Activated CD8-positive, alpha-beta T cell treated with anti-CD3 and anti-CD28 coated beads, Interleukin-2, amount 10 ng/mL, durations not matched to agents 7 days and 5 days (primary cell): ENCODE results near the gene CDA. TPM values are rescaled to one million over a fixed set of nuclear protein-coding genes. Genes with fewer than 3 reads are reported as not detected.

Experiments
- ATAC-seq: fragments of 150-1000 bp; cut with Tn5 transposase; one replicate; pipeline ENCODE4 v1.10.0; 2021; ENCODE audit warnings: moderate library complexity
- CTCF ChIA-PET: fragments of 350-600 bp; sonication (Branson Sonifier 250); formaldehyde crosslinking; loops from one replicate; lab custom pipeline; 2021; ENCODE audit warnings: antibody characterized with exemption; lab: Charles Lee
- POLR2A ChIA-PET: fragments of 350-600 bp; sonication (Branson Sonifier 250); formaldehyde crosslinking; loops from one replicate; lab custom pipeline; 2021; ENCODE audit warnings: antibody characterized with exemption; lab: Charles Lee
- DNase-seq: peaks from one replicate; pipeline ENCODE4 v3.0.0-alpha.2; 2020
- H3K27ac Mint-ChIP-seq: one replicate; pipeline ENCODE4 v1.8.0; 2021; ENCODE audit warnings: mild to moderate bottlenecking, mixed read lengths
- H3K27me3 Mint-ChIP-seq: one replicate; pipeline ENCODE4 v1.8.0; 2021; ENCODE audit warnings: low read depth, mixed read lengths
- H3K36me3 Mint-ChIP-seq: one replicate; pipeline ENCODE4 v1.8.0; 2021; ENCODE audit warnings: low read depth, mixed read lengths
- H3K4me1 Mint-ChIP-seq: one replicate; pipeline ENCODE4 v1.8.0; 2021; ENCODE audit warnings: low read depth, mixed read lengths
- H3K4me3 Mint-ChIP-seq: one replicate; pipeline ENCODE4 v1.8.0; 2021; ENCODE audit warnings: mild to moderate bottlenecking, mixed read lengths
- H3K9me3 Mint-ChIP-seq: one replicate; pipeline ENCODE4 v1.8.0; 2022; ENCODE audit warnings: mixed read lengths; ENCODE audit not compliant: insufficient read depth
- total RNA-seq, 2 experiments: library from RNA; stranded (reverse); gene quantifications; one replicate each; pipeline ENCODE4 v1.2.3, GENCODE V29; 2021

Gene CDA
- total RNA-seq, 2 experiments from 2014 or later = not detected

DNA sequence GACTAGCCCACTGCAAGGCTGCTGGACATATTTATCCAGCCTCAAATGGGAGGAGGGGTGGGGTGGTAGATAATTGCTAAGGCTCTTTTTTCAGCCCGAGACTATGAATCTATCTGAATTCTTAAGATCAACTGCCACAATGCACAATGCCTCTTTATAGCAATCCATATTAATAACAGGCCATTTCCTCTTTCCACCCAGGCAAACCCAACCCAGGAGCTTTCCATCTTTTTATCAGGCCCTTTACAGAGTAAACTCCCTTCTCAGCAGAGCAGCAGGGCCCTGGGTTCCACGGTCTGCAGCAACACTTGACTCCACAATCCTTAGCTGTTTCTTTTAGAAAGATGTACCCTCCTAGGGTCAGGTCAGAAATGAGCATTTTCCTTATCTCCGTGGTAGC lies 71.5 kb downstream of the CDA start:
- no peaks in the 10 kb centered on the region for H3K27me3 Mint-ChIP-seq
- H3K27ac Mint-ChIP-seq = peak overlapping the region; percentile 98
- H3K4me3 Mint-ChIP-seq = peak overlapping the region; percentile 100
- no peaks in the 10 kb centered on the region for H3K9me3 Mint-ChIP-seq
- no peak for ATAC-seq
- ChIA-PET POLR2A (interaction anchor here (0.7 to 1.2 kb wide), 2 partner anchors 14 to 24 kb away, joined by 3 to 5 read pairs; no protein-coding TSS in a partner anchor), CTCF (interaction anchor here (1.3 to 7.9 kb wide), 5 partner anchors 10 to 535 kb away, joined by 3 to 58 read pairs (median 5); partner anchors contain the start of genes CDA and PINK1)
- peaks cover 41% of the 10 kb centered on the region for H3K4me1 Mint-ChIP-seq
- H3K36me3 Mint-ChIP-seq = peaks cover 44% of the 10 kb centered on the region
- no peak for DNase-seq

DNA sequence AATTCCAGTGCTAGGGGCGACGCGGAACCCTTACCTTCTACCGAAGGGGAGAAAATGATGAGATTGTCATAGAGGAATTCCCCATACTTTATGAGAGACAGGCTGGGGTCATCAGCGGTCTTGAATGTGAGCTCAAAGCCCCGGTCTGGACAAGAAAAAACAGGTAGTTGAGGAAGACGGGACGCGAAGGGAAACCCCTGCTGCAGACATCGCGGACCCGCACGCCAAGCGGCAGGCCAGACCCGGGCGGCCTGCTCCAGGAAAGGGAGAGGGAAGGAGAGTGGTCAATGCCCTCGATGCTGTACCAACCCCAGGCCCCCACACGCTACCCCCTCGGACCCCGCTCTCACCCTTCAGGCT lies 71.9 kb downstream of the CDA start:
- Mint-ChIP-seq H3K27me3 (no peaks in the 10 kb centered on the region), H3K4me1 (peaks cover 44% of the 10 kb centered on the region), H3K36me3 (peaks cover 39% of the 10 kb centered on the region), H3K27ac (peak overlapping the region; percentile 98), H3K4me3 (peak overlapping the region; percentile 100), H3K9me3 (no peaks in the 10 kb centered on the region)
- ChIA-PET POLR2A (interaction anchor here (0.7 to 1.3 kb wide), 5 partner anchors 10 to 128 kb away, joined by 3 to 8 read pairs (median 5); partner anchors contain the start of gene HP1BP3), CTCF (interaction anchor here (0.9 to 7.9 kb wide), 8 partner anchors 10 to 137 kb away, joined by 3 to 58 read pairs (median 5); partner anchors contain the start of genes CDA and PINK1)
- DNase-seq (no peak), ATAC-seq (peak; percentile 9)

DNA sequence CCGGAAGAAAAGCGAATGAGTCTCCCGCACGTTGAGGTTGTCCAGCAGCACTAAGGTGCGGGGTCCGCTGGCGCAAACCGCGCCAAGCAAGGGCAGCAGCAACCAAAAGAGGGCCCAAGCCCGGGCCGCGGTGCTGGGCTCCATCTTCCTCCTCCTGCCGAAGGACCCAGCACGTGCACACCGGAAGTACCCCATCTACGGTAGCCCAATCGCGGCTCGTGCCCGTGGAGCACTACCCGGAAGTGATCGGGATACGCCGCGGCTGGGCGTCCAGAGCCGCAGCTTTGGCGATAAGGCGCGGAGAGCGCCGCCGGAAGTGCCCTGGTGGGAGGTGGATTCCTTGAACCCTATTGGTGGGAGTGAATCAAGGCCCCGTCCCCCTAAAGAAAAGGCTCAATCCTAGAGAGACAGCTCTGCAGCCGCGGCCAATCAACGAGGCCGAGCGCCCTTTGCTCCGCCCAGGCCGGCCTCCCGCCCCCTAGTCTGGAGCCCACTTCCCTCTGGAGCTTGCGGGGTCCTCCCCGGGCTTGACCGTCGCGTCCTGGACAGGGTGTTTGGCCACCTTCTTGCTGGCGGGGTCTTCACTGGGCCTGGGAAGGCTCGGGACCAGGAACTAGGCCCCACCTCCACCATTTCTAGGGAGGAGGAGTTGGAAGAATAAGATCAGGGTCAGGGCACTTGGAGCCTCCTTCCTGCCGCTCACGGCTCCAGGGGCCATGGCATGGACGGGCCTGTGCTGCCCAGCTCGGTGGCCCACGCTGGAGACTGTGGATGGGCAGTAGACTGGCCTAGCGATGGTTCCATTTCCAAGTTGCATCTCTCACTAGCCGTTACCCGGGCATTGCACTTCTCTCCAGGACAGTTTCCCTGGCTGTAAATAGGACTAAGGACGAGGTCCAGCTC lies 72.6 kb downstream of the CDA start, which contains the start of gene DDOST:
DDOST (minus strand) TSS at position 163 of the 903 bp plus-strand sequence; CDS start at position 144, 19 bp downstream.
- H3K4me1 Mint-ChIP-seq = peaks cover 44% of the 10 kb centered on the region
- ATAC-seq (peak; percentile 99), DNase-seq (peak; percentile 97)
- peak within 1 kb of the TSS; percentile 100 for H3K4me3 Mint-ChIP-seq
- H3K36me3 Mint-ChIP-seq = peaks cover 34% of the 10 kb centered on the region
- H3K9me3 Mint-ChIP-seq = no peaks in the 10 kb centered on the region
- H3K27ac Mint-ChIP-seq = peak within 1 kb of the TSS; percentile 98
- CTCF ChIA-PET = interaction anchor here (0.6 to 7.9 kb wide), 10 partner anchors 11 to 286 kb away, joined by 3 to 58 read pairs (median 4); partner anchors contain the start of genes CDA and PINK1
- POLR2A ChIA-PET = interaction anchor here (0.7 to 1.3 kb wide), 3 partner anchors 11 to 128 kb away, joined by 3 to 8 read pairs (median 5); partner anchors contain the start of gene HP1BP3
- no peaks in the 10 kb centered on the region for H3K27me3 Mint-ChIP-seq

DNA sequence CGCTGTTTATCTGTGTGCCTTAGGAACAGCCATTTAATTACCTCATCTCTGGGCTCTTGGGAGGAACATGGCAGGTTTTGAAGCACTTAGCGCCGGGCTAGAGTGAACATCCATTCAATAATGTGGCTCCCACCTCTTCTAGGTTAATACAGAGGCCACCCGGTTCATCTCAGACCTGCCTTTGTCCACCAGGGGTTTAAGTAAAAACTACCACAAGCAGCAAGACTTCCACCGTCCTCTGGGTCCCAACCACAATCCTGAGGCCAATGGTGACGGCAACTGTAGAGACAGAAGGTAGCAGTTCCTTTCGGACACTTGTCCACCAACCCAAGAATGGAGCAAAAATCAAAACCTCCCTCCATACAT lies 73.2 kb downstream of the CDA start:
- H3K27ac Mint-ChIP-seq = peak overlapping the region; percentile 98
- H3K27me3 Mint-ChIP-seq = no peaks in the 10 kb centered on the region
- peaks cover 49% of the 10 kb centered on the region for H3K4me1 Mint-ChIP-seq
- H3K4me3 Mint-ChIP-seq = peak overlapping the region; percentile 100
- CTCF ChIA-PET = interaction anchor here (0.6 to 7.9 kb wide), 9 partner anchors 12 to 285 kb away, joined by 3 to 58 read pairs (median 5); partner anchors contain the start of genes CDA and PINK1
- no peaks in the 10 kb centered on the region for H3K9me3 Mint-ChIP-seq
- DNase-seq (no peak), ATAC-seq (no peak)
- peaks cover 31% of the 10 kb centered on the region for H3K36me3 Mint-ChIP-seq
- POLR2A ChIA-PET = interaction anchor here (1.2 to 1.3 kb wide), 2 partner anchors 11 to 125 kb away, joined by 5 to 8 read pairs; partner anchors contain the start of gene HP1BP3

DNA sequence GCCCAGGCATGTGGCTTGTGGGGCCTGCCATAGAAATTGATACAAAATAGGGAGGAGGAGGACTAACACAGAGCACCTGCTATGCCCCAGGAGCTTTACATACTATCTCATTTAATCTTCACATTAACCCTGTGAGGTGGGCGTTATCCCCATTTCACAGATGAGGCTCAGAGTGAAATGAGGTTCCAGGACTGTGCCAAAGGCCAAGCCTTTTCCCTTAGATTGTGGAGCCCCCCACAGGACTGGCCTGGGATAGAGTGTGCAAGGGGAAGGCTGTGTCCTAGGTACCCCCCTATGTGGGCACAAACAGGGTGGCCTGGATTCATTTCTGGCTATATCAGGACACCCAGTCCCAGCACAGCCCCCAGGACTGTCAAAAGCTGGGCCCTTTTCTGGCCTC lies 74.5 kb downstream of the CDA start:
- Mint-ChIP-seq H3K36me3 (peaks cover 24% of the 10 kb centered on the region), H3K9me3 (no peaks in the 10 kb centered on the region), H3K27me3 (no peaks in the 10 kb centered on the region), H3K27ac (peak overlapping the region; percentile 20), H3K4me1 (peaks cover 43% of the 10 kb centered on the region), H3K4me3 (no peak overlapping the region)
- ChIA-PET POLR2A (no interaction called here), CTCF (no interaction called here)
- ATAC-seq = no peak
- DNase-seq = no peak

DNA sequence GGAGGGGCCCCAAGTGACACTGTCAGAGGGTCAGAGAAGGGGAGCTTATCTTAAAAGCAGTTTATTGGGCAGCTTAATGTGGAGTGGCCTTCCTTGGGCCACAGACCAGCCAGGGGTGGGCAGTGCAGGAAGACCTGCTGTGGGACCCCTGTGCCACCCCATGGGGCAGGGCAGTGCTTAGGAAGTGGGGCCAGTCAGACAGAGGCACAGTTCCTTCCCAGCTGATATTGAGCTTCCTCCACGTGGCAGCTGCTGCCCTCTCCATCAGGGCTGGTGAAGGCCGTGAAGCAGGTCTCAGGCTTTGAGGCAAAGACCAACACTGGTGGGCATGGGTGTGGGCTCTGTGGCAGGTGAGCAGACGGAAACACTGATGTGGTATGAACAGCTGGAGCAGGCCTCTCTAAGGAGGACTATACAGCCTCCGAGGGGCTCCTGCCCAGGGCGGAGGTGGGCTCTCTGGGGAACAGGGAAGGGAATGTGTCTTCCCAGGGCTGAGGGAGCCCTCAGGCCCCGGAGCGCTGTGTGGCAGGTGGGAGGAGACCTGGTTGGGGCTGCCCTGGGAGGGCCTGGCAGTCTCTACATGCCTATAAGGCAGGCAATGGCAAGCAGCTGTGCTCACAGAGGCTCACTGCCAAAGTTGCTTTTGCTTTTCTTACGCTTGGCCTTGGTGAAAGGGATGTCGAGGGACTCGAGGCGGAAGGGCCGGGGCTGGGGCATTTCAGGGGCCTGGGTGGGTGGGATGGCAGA lies 75.2 kb downstream of the CDA start:
- Mint-ChIP-seq H3K27me3 (no peaks in the 10 kb centered on the region), H3K36me3 (peaks cover 22% of the 10 kb centered on the region), H3K27ac (no peak overlapping the region), H3K4me1 (peaks cover 38% of the 10 kb centered on the region), H3K4me3 (no peak overlapping the region), H3K9me3 (no peaks in the 10 kb centered on the region)
- no peak for ATAC-seq
- DNase-seq = no peak
- ChIA-PET POLR2A (no interaction called here), CTCF (interaction anchor here (1.1 kb wide), 1 partner anchor 13 kb away, joined by 3 read pairs; no protein-coding TSS in a partner anchor)

DNA sequence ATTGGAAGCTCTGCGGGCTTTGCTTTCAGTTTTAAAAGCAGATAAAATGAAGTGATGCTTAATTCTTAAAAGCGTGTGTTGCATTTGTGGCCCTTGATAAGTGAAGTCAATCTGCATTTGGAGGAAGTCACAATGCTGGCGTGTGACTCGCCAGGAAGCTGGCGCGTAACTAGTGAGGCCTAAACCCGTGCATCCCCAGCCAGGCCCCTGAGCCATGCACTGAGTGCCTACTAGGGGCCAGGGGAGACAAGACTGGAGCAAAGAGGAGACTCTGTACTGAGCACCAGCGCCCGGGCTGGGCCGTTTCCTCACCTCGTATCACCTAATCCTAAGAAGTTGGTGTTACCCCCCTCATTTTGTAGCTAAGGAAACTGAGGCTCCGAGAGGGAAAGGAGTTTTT lies 76.8 kb downstream of the CDA start:
- H3K27ac Mint-ChIP-seq = no peak overlapping the region

DNA sequence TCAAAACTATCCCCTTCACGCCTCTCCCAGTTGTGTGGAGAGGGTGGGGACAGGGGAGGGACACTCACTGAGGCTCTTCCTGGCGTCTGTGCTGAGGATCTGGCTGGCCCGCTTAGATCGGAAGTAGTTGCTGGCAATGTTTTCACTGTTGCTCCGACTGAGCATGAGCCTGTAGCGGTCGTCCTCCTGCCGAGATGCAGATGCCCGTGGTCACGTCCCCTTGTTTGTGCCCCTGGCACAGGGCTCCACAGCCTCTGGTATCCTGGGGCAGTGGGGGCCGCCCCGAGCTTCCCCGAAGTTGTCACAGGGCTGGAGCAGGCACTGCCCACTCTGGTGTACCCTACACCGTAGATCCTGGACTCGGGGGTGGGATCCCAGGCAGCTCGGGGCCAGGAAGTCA lies 77.2 kb downstream of the CDA start:
- Mint-ChIP-seq H3K4me1 (peaks cover 21% of the 10 kb centered on the region), H3K27me3 (no peaks in the 10 kb centered on the region), H3K4me3 (no peak overlapping the region), H3K27ac (no peak overlapping the region), H3K36me3 (peaks cover 5% of the 10 kb centered on the region), H3K9me3 (no peaks in the 10 kb centered on the region)
- POLR2A ChIA-PET = interaction anchor here (0.6 kb wide), 2 partner anchors 20 to 867 kb away, joined by 3 read pairs; no protein-coding TSS in a partner anchor
- CTCF ChIA-PET = interaction anchor here (0.7 to 1.9 kb wide), 4 partner anchors 28 to 34 kb away, joined by 3 to 6 read pairs (median 4); no protein-coding TSS in a partner anchor
- ATAC-seq (no peak), DNase-seq (no peak)

More for the DNA sequence above, 76.8 kb downstream of the CDA start:
- ChIA-PET POLR2A (interaction anchor here (0.6 kb wide), 2 partner anchors 19 to 867 kb away, joined by 3 read pairs; no protein-coding TSS in a partner anchor), CTCF (interaction anchor here (1.0 to 1.9 kb wide), 3 partner anchors 28 to 33 kb away, joined by 3 to 6 read pairs (median 3); no protein-coding TSS in a partner anchor)
- DNase-seq = no peak
- Mint-ChIP-seq H3K27me3 (no peaks in the 10 kb centered on the region), H3K36me3 (peaks cover 7% of the 10 kb centered on the region), H3K4me3 (no peak overlapping the region), H3K4me1 (peaks cover 22% of the 10 kb centered on the region), H3K9me3 (no peaks in the 10 kb centered on the region)
- no peak for ATAC-seq

DNA sequence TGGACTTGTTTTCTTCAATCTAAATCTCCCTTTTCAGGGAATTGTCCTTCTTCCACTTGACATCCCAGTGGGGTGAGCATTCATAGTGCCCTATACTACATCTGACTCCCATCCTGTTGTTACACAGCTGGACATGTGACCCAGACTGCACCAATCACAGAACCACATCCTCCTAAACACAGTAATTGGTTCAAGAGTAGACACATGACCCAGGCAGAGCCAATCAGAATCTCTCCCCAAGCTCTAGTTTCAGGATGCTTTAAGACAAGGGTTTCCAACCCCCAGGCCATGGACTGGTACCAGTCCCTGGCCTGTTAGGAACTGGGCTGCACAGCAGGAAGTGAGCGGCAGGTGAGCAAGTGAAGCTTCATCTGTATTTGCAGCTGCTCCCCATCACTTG lies 77.9 kb downstream of the CDA start:
- POLR2A ChIA-PET = no interaction called here
- Mint-ChIP-seq H3K4me3 (no peak overlapping the region), H3K4me1 (peaks cover 19% of the 10 kb centered on the region), H3K27ac (peak overlapping the region; percentile 59), H3K36me3 (peaks cover 3% of the 10 kb centered on the region), H3K27me3 (no peaks in the 10 kb centered on the region), H3K9me3 (no peaks in the 10 kb centered on the region)
- CTCF ChIA-PET = interaction anchor here (0.7 to 1.9 kb wide), 5 partner anchors 29 to 67 kb away, joined by 3 to 6 read pairs (median 4); no protein-coding TSS in a partner anchor
- ATAC-seq (peak; percentile 76), DNase-seq (peak; percentile 48)
